Astrocyte of the spinal cord (primary cell): ENCODE measurements around the gene NPY5R.

ENCODE experiments used
- DNase-seq: peaks from one replicate; pipeline ENCODE4 v3.0.0; 2011; ENCODE audit warnings: low read depth, low spot score
- H3K4me3 ChIP-seq: 2 replicates; pipeline ENCODE4 v1.5.1; 2011; ENCODE audit warnings: low read depth, mild to moderate bottlenecking, low read length, moderate library complexity
- CTCF ChIP-seq: IDR thresholded peaks from 2 replicates; pipeline ENCODE4 v1.5.1; 2012; ENCODE audit warnings: low read depth, mild to moderate bottlenecking, low read length, inconsistent platforms
- in situ Hi-C: cut with HindIII; loops from 2 replicates; pipeline ENCODE4 v1.10.0; 2017; ENCODE audit warnings: low sequenced_read_pairs

NPY5R gene

GRCh38 chr4:163393471-163393870 is 49.8 kb downstream of the NPY5R start:
- no peak overlapping the region for H3K4me3 ChIP-seq
- in situ Hi-C loops = no loop called here
- TF ChIP-seq CTCF = no peak
- DNase-seq = no peak

- DNase-seq = peak; percentile 27
- H3K4me3 ChIP-seq = no peak overlapping the region
- TF ChIP-seq CTCF = no peak
- in situ Hi-C loops = no loop called here
These were observed 51.4 kb downstream of the NPY5R start for GRCh38 chr4:163395055-163395454.

GRCh38 chr4:163395758-163396157 is 52.1 kb downstream of the NPY5R start:
- in situ Hi-C loops = no loop called here
- no peak for DNase-seq
- H3K4me3 ChIP-seq = no peak overlapping the region
- no peak for TF ChIP-seq CTCF

- H3K4me3 ChIP-seq = no peak overlapping the region
- DNase-seq = no peak
- in situ Hi-C loops = no loop called here
- TF ChIP-seq CTCF = no peak
These were observed 54.5 kb downstream of the NPY5R start for GRCh38 chr4:163398238-163398637.

- in situ Hi-C loops = no loop called here
- TF ChIP-seq CTCF = no peak
- no peak overlapping the region for H3K4me3 ChIP-seq
- DNase-seq = no peak
These were observed 57.2 kb downstream of the NPY5R start for GRCh38 chr4:163400911-163401310.
